Trophoblast cell (in vitro differentiated cells and primary cell): Measurements from ENCODE around the gene AVPR1A. TPM values are rescaled to one million over a fixed set of nuclear protein-coding genes. Genes with fewer than 3 reads are reported as not detected.

Experiments
- DNase-seq, 2 donors: peaks; one replicate each; pipeline ENCODE4 v3.0.0-alpha.2; 2016
- H2AFZ ChIP-seq: 2 replicates; pipeline ENCODE4 v1.6.1; 2013; ENCODE audit warnings: low read length, moderate library complexity, mild to moderate bottlenecking; ENCODE audit not compliant: insufficient read depth, poor library complexity
- H2AK5ac ChIP-seq: 2 replicates; pipeline ENCODE4 v1.6.1; 2013; ENCODE audit warnings: mild to moderate bottlenecking, low read length
- H2BK120ac ChIP-seq: 2 replicates; pipeline ENCODE4 v1.6.1; 2013; ENCODE audit warnings: low read length, mild to moderate bottlenecking, moderate library complexity; ENCODE audit not compliant: insufficient read depth, poor library complexity
- H2BK12ac ChIP-seq: 2 replicates; pipeline ENCODE4 v1.6.1; 2013; ENCODE audit warnings: mild to moderate bottlenecking, low read length, moderate library complexity
- H2BK5ac ChIP-seq: 2 replicates; pipeline ENCODE4 v1.6.1; 2013; ENCODE audit warnings: low read length, low read depth, moderate library complexity, mild to moderate bottlenecking; ENCODE audit not compliant: poor library complexity
- H3K14ac ChIP-seq: 2 replicates; pipeline ENCODE4 v1.6.1; 2013; ENCODE audit warnings: mild to moderate bottlenecking, low read length
- H3K18ac ChIP-seq: 2 replicates; pipeline ENCODE4 v1.6.1; 2013; ENCODE audit warnings: mild to moderate bottlenecking, low read length
- H3K23ac ChIP-seq: 2 replicates; pipeline ENCODE4 v1.6.1; 2013; ENCODE audit warnings: low read length
- H3K27ac ChIP-seq: 2 replicates; pipeline ENCODE4 v1.5.1; 2013; ENCODE audit warnings: low read depth, mild to moderate bottlenecking, inconsistent platforms, low read length, moderate library complexity
- H3K27me3 ChIP-seq: 2 replicates; pipeline ENCODE4 v1.6.1; 2013; ENCODE audit warnings: inconsistent platforms, mild to moderate bottlenecking, low read length, moderate library complexity; ENCODE audit not compliant: insufficient read depth
- H3K36me3 ChIP-seq, 2 experiments: 1 replicate in 1 of 2; 2 replicates in 1 of 2; pipeline ENCODE4 v1.6.1; 2013; ENCODE audit warnings: low read length in 2 of 2, mild to moderate bottlenecking in 2 of 2, moderate library complexity in 1 of 2; ENCODE audit not compliant: insufficient read depth in 2 of 2, control insufficient read depth in 1 of 2
- H3K4ac ChIP-seq: 2 replicates; pipeline ENCODE4 v1.6.1; 2013; ENCODE audit warnings: low read depth, mild to moderate bottlenecking, low read length, moderate library complexity
- H3K4me1 ChIP-seq, 2 experiments: 1 replicate in 1 of 2; 2 replicates in 1 of 2; pipeline ENCODE4 v1.6.1; 2013; ENCODE audit warnings: low read length in 2 of 2, mild to moderate bottlenecking in 2 of 2, moderate library complexity in 1 of 2; ENCODE audit not compliant: insufficient read depth in 2 of 2, control insufficient read depth in 1 of 2
- H3K4me2 ChIP-seq: 2 replicates; pipeline ENCODE4 v1.6.1; 2013; ENCODE audit warnings: inconsistent platforms, mild to moderate bottlenecking, low read length, moderate library complexity
- H3K4me3 ChIP-seq: 2 replicates; pipeline ENCODE4 v1.5.1; 2013; ENCODE audit warnings: mild to moderate bottlenecking, low read depth, low read length, inconsistent platforms
- H3K79me1 ChIP-seq: one replicate; pipeline ENCODE4 v1.6.1; 2013; ENCODE audit warnings: low read length
- H3K79me2 ChIP-seq: 2 replicates; pipeline ENCODE4 v1.6.1; 2013; ENCODE audit warnings: low read length, mild to moderate bottlenecking; ENCODE audit not compliant: control insufficient read depth, insufficient read depth, poor library complexity
- H3K9ac ChIP-seq: 2 replicates; pipeline ENCODE4 v1.6.1; 2013; ENCODE audit warnings: mild to moderate bottlenecking, low read length
- H3K9me3 ChIP-seq: 2 replicates; pipeline ENCODE4 v1.6.1; 2013; ENCODE audit warnings: low read depth, mild to moderate bottlenecking, control low read depth, inconsistent platforms, low read length; ENCODE audit not compliant: insufficient read depth
- H4K12ac ChIP-seq: 2 replicates; pipeline ENCODE4 v1.6.1; 2013; ENCODE audit warnings: low read depth, mild to moderate bottlenecking, low read length, moderate library complexity
- H4K8ac ChIP-seq: 2 replicates; pipeline ENCODE4 v1.6.1; 2013; ENCODE audit warnings: low read depth, mild to moderate bottlenecking, low read length, moderate library complexity
- H4K91ac ChIP-seq: one replicate; pipeline ENCODE4 v1.6.1; 2013; ENCODE audit warnings: low read depth, mild to moderate bottlenecking, low read length, moderate library complexity
- WGBS: extraction: QIAGEN DNeasy Blood & Tissue Kit; methylation state at CpG from one replicate; pipeline ENCODE4 v1.1.7; 2013; ENCODE audit warnings: missing lambda C conversion rate; ENCODE audit not compliant: insufficient read length, insufficient coverage; ENCODE audit errors: extremely low coverage; 5-methylcytosine and 5-hydroxymethylcytosine counted together
- polyA plus RNA-seq: library from polyadenylated mRNA; stranded (reverse); fragments of 200-250 nt; gene quantifications from 2 replicates; pipeline ENCODE4 v1.2.3, GENCODE V29; 2013

The AVPR1A gene
- 0.58 and 0.67 TPM in 2 replicates for polyA plus RNA-seq

DNA sequence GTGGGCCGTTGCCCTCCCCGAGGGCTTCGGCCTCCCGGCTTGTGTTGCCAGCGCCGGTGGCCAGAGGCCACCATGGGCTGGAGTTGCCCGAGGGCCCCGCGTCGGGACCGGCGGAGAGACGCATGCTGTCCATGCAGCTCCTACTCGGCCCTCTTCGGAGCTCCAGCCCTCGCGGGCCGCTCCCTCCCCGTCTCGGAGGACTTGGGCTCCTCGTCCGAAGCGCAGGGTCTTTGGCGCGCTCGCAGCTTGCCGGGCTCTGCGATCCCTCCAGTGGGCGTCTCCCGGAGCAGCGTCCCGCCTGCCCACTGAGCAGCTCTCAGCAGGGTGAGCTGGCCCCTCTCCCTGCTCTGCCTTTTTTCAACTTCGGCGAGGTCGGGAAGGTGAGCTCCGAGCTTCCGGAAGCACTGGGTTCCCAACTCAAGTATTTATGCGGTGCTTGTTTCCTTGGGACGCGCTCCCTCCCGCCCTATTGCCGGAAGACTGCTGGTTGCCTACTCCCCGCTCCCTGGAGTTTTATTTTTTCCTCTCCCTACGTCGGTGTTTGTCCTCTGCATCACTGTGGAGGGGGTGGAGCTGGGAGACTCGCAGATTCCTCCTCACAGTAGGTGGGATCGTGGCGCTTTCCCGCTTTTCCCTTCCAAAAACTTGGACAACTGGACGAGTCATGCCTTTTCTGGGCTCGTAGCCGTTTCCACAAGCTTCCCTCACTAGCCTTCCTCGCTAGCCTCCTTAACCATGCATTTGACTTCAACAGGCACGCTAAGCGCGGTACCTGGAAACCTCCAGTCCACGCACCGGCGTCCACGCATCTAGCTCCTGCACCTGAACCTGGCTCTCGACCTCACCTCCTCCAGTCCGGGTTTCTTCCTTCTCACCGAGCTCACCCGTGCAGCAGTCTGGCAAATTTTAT, at the start of gene AVPR1A:
Gene AVPR1A (minus strand): TSS at position 489 of the 910 bp plus-strand sequence. CDS start 365 bp downstream, at position 124.
- Histone ChIP-seq H3K79me1 (no peaks in the 10 kb centered on the region), H4K12ac (no peak within 1 kb of the TSS), H3K4me1 (peaks cover 13 to 20% of the 10 kb centered on the region in 2 experiments), H2BK5ac (no peak within 1 kb of the TSS), H3K18ac (no peak within 1 kb of the TSS), H4K8ac (no peak within 1 kb of the TSS), H3K9ac (no peak within 1 kb of the TSS), H3K79me2 (no peaks in the 10 kb centered on the region), H2BK12ac (no peak within 1 kb of the TSS), H2AK5ac (no peak within 1 kb of the TSS), H3K4me2 (peak within 1 kb of the TSS; percentile 71), H3K23ac (no peak within 1 kb of the TSS), H3K27me3 (peaks cover 21% of the 10 kb centered on the region), H3K9me3 (peaks cover 11% of the 10 kb centered on the region), H3K4ac (no peak within 1 kb of the TSS), H3K36me3 (no peaks in the 10 kb centered on the region), H3K4me3 (peak within 1 kb of the TSS; percentile 62), H3K14ac (no peak within 1 kb of the TSS), H2BK120ac (no peak within 1 kb of the TSS), H4K91ac (no peak within 1 kb of the TSS), H3K27ac (no peak within 1 kb of the TSS), H2AFZ (peak within 1 kb of the TSS; percentile 35)
- DNase-seq, result peak in 1 of 2 donors; percentile 27
- WGBS, result no CpG with 5 or more reads among the region's 64 CpGs

DNA sequence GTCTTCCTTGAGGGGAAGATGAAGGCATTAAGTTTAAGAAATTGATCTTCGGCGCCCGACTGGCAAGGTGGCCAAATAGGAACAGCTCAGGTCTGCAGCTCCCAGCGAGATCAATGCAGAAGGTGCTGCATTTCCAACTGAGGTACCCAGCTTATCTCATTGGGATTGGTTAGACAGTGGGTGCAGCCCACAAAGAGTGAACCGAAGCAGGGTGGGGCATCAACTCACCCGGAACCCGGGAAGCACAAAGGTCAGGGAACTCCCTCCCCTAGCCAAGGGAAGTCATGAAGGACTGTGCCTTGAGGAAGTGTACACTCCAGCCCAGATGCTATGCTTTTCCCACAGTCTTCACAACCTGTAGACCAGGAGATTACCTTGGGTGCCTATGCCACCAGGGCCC, 45.2 kb upstream of the AVPR1A start:
- H2AFZ ChIP-seq, result no peak overlapping the region
- H4K12ac ChIP-seq, result no peak overlapping the region
- H3K79me2 ChIP-seq, result no peaks in the 10 kb centered on the region
- H4K91ac ChIP-seq, result no peak overlapping the region
- no peak overlapping the region for H3K4ac ChIP-seq
- H2BK12ac ChIP-seq, result no peak overlapping the region
- no peaks in the 10 kb centered on the region for H3K9me3 ChIP-seq
- H3K4me1 ChIP-seq, result no peaks in the 10 kb centered on the region
- H3K4me3 ChIP-seq, result no peak overlapping the region
- H2BK5ac ChIP-seq, result no peak overlapping the region
- DNase-seq, result no peak
- H3K27me3 ChIP-seq, result no peaks in the 10 kb centered on the region
- no peak overlapping the region for H3K23ac ChIP-seq
- no peak overlapping the region for H3K14ac ChIP-seq
- no CpG with 5 or more reads among the region's 7 CpGs for WGBS
- no peak overlapping the region for H3K9ac ChIP-seq
- no peak overlapping the region for H4K8ac ChIP-seq
- H3K79me1 ChIP-seq, result no peaks in the 10 kb centered on the region
- H2AK5ac ChIP-seq, result no peak overlapping the region
- no peaks in the 10 kb centered on the region for H3K36me3 ChIP-seq
- no peak overlapping the region for H3K4me2 ChIP-seq
- H2BK120ac ChIP-seq, result no peak overlapping the region
- no peak overlapping the region for H3K18ac ChIP-seq
- H3K27ac ChIP-seq, result no peak overlapping the region

DNA sequence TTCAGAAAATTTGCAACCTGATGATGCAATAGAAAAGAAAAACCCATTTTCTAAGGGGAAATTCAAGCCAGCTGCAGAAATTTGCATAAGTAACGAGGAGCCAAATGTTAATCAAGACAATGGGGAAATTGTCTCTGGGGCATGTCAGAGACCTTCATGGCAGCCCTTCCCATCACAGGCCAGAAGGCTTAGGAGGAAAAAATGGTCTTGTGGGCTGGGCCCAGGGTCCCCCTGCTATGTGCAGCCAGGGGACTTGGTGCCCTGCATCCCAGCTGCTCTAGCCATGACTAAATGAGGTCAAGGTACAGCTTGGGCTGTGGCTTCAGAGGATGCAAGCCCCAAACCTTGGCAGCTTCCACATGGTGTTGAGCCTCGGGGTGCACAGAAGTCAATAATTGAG, 28.2 kb upstream of the AVPR1A start:
- WGBS, result no CpG with 5 or more reads among the region's 2 CpGs
- H3K4me2 ChIP-seq, result no peak overlapping the region
- no peak overlapping the region for H3K4me3 ChIP-seq
- H2BK5ac ChIP-seq, result no peak overlapping the region
- no peaks in the 10 kb centered on the region for H3K27me3 ChIP-seq
- H2AK5ac ChIP-seq, result no peak overlapping the region
- peaks cover 9% of the 10 kb centered on the region for H3K9me3 ChIP-seq
- H4K8ac ChIP-seq, result no peak overlapping the region
- H4K91ac ChIP-seq, result no peak overlapping the region
- no peak for DNase-seq
- H4K12ac ChIP-seq, result no peak overlapping the region
- H2AFZ ChIP-seq, result no peak overlapping the region
- H3K4ac ChIP-seq, result no peak overlapping the region
- H2BK12ac ChIP-seq, result no peak overlapping the region
- H3K36me3 ChIP-seq, result no peaks in the 10 kb centered on the region
- no peaks in the 10 kb centered on the region for H3K79me1 ChIP-seq
- H3K23ac ChIP-seq, result no peak overlapping the region
- H3K9ac ChIP-seq, result no peak overlapping the region
- no peak overlapping the region for H3K18ac ChIP-seq
- no peaks in the 10 kb centered on the region for H3K4me1 ChIP-seq
- no peak overlapping the region for H3K27ac ChIP-seq
- H2BK120ac ChIP-seq, result no peak overlapping the region
- H3K14ac ChIP-seq, result no peak overlapping the region
- no peaks in the 10 kb centered on the region for H3K79me2 ChIP-seq

DNA sequence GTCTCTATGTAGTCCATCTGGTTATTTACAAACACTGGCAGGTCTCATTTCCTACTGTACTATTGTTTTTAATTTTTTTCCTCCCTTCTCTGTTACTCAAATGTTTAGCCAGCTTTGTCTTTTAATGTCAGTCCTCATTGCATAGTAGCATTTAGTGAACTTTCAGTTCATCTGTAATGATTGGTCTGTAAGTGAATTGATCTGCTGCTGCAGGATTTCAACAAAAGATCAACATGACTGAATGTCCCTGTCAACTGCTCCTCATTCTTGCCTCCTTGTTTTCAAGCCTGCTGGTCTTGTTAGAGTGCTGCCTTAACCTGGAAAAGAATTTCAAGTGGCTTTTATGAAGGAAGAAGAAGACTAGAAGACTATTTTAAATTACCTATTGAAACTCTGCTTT, 19.3 kb upstream of the AVPR1A start:
- Histone ChIP-seq H2AFZ (no peak overlapping the region), H3K27me3 (no peaks in the 10 kb centered on the region), H3K79me2 (no peaks in the 10 kb centered on the region), H3K14ac (no peak overlapping the region), H4K8ac (no peak overlapping the region), H4K91ac (no peak overlapping the region), H3K4me3 (no peak overlapping the region), H3K18ac (no peak overlapping the region), H2BK5ac (no peak overlapping the region), H3K79me1 (no peaks in the 10 kb centered on the region), H2BK12ac (no peak overlapping the region), H3K9ac (no peak overlapping the region), H3K9me3 (no peaks in the 10 kb centered on the region), H3K23ac (no peak overlapping the region), H3K36me3 (no peaks in the 10 kb centered on the region), H2AK5ac (no peak overlapping the region), H3K4me2 (no peak overlapping the region), H4K12ac (no peak overlapping the region), H3K4ac (no peak overlapping the region), H3K27ac (no peak overlapping the region), H3K4me1 (no peaks in the 10 kb centered on the region), H2BK120ac (no peak overlapping the region)
- no peak for DNase-seq
